Duodenal mucosa (tissue), 2 donors: Measurements from ENCODE around the gene RNPS1.

Experiments used
- H3K27ac ChIP-seq: one replicate; pipeline ENCODE4 v1.7.0; 2013; ENCODE audit warnings: low read depth, low read length
- H3K27me3 ChIP-seq, 2 donors: one replicate each; pipeline ENCODE4 v1.7.0; 2013; ENCODE audit warnings: low read length in 2 of 2, control low read depth in 1 of 2; ENCODE audit not compliant: insufficient read depth in 2 of 2, control insufficient read depth in 1 of 2
- H3K36me3 ChIP-seq, 2 donors: one replicate each; pipeline ENCODE4 v1.7.0; 2013; ENCODE audit warnings: low read length in 2 of 2, control low read depth in 1 of 2; ENCODE audit not compliant: insufficient read depth in 2 of 2, control insufficient read depth in 1 of 2
- H3K4me1 ChIP-seq, 2 donors: one replicate each; pipeline ENCODE4 v1.7.0; 2013; ENCODE audit warnings: low read length in 2 of 2, control low read depth in 1 of 2; ENCODE audit not compliant: insufficient read depth in 2 of 2, control insufficient read depth in 1 of 2
- H3K4me3 ChIP-seq, 2 donors: one replicate each; pipeline ENCODE4 v1.7.0; 2013; ENCODE audit warnings: low read length in 2 of 2, low read depth in 1 of 2
- H3K9ac ChIP-seq, 2 donors: one replicate each; pipeline ENCODE4 v1.7.0; 2013; ENCODE audit warnings: low read length in 2 of 2, low read depth in 1 of 2
- H3K9me3 ChIP-seq, 2 donors: one replicate each; pipeline ENCODE4 v1.7.0; 2013; ENCODE audit warnings: low read length in 2 of 2, control low read depth in 1 of 2; ENCODE audit not compliant: control insufficient read depth in 1 of 2

The RNPS1 gene

DNA sequence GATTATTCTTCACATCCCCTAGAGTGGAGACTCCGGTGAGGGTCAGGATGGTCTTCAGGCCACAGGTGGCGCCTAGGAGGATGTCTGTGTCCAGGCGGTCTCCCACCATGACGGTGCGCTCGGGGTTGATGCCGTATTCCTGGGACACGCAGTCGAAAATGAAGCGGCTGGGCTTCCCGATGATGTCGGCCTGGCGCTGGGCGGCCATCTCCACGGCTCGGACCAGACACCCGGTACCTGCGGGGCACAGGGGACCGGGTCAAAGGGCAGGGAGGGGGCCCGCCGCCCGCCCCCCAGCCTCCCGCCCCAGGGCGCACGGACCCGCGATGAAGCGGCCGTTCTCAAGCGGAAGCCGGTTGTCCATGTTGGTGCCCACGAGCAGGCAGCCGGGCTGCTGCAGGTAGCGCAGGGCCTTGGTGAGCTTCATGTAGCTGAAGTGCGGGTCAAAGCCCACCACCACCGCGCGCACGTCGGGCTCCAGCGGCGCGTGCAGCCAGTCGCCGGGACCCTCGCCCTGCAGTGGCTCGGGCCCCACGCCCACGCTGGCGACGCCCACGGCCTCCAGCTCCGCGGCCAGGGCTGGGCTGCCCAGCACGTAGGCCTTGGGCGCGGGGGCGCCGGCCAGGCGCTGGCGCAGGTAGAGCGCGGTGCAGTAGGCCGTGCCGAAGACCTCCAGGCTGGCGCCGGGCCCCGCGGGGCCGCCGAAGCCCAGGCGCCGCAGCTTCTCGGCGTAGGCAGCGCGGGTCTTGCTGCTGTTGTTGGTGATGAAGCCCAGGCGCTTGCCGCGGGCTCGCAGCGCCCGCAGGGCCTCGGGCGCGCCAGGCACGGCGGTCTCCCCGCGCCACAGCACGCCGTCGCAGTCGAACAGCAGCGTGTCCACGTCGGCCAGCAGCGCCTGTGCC lies 53.9 kb downstream of the RNPS1 start:
- H3K4me1 ChIP-seq: peaks cover 21% of the 10 kb centered on the region in 2 donors
- peak overlapping the region; percentile 62 for H3K27ac ChIP-seq
- no peaks in the 10 kb centered on the region for H3K9me3 ChIP-seq
- H3K9ac ChIP-seq: peak overlapping the region; percentile 66 to 81
- H3K4me3 ChIP-seq: peak overlapping the region; percentile 68 to 86
- peaks cover under 1 to 17% of the 10 kb centered on the region in 2 donors for H3K36me3 ChIP-seq
- no peaks in the 10 kb centered on the region for H3K27me3 ChIP-seq

DNA sequence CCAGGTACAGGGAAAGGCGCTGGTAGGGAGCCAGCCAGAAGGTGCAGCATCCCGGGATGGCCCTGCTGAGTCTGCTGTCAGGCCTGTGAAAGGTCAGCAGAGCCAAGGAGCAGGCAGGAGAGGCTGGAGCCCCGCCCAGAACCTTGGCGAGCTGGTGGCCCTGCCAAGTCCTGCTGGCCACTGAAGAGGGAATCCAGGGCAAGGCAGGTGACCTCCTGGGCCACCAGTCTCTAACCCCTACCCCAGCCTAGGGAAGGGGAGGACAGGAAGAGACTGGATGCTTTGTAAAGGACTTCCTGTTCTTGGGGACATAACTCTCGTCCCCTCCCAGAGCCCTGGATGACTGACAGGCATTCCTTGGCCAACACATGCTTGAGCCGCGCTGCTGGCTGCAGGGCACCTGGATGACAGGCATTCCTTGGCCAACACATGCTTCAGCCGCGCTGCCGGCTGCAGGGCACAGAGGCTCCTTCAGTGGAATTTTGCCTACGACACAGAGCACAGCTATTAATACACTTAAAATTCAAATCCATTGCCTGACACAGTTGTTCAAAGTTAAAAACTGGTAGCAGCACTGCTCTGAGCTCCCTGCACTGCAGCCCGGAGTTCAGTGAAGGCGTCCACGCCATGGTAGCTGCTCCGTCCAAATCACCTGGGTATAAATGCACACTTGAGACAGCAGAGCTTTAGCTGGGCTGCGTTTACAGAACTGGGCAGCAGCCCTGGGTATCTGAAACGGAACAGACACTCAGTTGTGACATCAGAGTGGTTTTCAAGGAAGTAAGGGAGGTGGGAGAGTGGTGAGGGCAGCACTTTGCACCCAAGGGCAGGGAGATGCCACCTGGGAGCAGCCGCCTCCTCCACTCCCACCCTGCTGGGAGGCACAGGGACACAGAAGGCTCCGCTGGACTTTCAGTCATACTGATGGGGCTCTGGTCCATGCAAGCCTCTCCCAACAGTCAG lies 55.3 kb downstream of the RNPS1 start:
- H3K9ac ChIP-seq: peak overlapping the region; percentile 43 to 66
- peak overlapping the region; percentile 65 to 86 for H3K4me3 ChIP-seq

DNA sequence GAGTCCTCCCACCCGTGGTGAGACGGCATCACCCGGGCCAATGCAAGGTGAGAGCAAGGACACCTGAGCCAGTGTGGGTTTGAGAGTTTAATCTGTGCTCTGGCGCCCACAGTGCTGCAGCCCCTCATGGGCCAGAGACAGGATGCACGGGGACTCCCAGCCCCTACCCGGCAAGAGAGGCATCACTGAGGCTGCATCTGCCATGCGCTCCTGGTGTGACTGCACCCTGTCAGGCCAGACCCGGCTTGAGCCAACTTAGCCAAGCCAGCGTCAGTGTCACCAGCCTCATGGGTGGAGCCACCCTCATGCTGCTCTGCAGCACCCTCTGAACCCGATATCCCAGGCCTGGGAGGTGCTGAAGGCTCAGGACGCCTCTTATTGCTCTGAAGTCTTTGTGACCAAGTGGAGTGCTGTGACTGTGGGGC lies 56.0 kb downstream of the RNPS1 start:
- Histone ChIP-seq H3K9ac (peak overlapping the region in 1 of 2 donors; percentile 66), H3K27ac (no peak overlapping the region), H3K36me3 (peaks cover 16 to 36% of the 10 kb centered on the region in 2 donors), H3K27me3 (no peaks in the 10 kb centered on the region), H3K4me3 (no peak overlapping the region), H3K9me3 (no peaks in the 10 kb centered on the region), H3K4me1 (peaks cover 21 to 25% of the 10 kb centered on the region in 2 donors)

More for the DNA sequence above, 55.3 kb downstream of the RNPS1 start:
- no peaks in the 10 kb centered on the region for H3K27me3 ChIP-seq
- no peaks in the 10 kb centered on the region for H3K9me3 ChIP-seq
- H3K27ac ChIP-seq: no peak overlapping the region
- H3K36me3 ChIP-seq: peaks cover 14 to 30% of the 10 kb centered on the region in 2 donors
- peaks cover 21% of the 10 kb centered on the region in 2 donors for H3K4me1 ChIP-seq

DNA sequence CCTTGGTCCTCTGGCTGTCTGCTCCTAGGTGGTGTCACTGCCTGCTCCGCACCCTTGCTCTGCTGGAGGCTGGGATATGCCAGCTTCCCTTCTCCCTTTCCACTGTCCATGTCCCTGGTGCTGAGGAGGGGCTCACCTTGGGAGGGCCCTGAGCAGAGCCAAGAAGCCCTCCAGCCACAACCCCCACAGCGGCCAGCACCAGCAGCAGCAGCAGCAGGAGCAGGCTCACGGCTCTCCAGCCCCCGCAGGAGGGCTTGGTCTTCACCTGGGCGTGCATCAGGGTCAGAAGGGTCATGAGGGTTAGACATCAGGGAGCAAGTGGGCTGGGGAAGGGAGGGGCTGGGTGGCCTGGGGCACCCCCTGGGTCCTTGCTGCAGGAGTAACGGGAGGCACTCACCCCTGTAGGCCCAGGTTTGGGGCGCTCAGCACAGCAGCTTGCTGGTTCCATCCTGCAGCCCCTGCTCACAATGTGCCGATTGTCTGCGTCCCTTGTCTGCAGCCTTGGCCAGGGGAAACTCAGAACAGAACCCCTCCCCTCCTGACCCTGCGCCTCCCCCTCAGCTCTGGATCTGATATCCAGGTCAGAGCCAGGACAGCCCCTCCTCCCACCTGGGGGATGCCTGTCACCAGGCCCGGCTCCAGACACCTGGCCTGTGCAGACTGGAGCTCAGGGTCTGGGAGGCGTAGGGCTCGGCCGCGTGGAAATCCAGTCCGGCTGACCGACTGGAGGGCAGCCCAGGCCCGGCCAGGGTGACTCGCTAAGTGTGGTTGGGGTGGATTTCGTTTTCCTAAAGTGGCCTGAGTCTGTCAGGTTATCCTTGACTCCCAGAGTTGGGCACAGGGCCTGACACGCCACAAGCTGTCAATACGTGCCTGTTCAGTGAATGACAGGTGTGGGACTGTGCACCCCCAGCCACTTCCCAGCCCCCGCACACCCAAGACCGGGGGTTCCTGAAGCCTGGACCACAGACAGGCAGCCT lies 57.2 kb downstream of the RNPS1 start, which contains the start of gene BRICD5:
Gene BRICD5 (minus strand): TSS at position 478 of the 980 bp plus-strand sequence. CDS start 30 bp downstream, at position 448.
- H3K9me3 ChIP-seq: no peaks in the 10 kb centered on the region
- peaks cover 16 to 36% of the 10 kb centered on the region in 2 donors for H3K36me3 ChIP-seq
- no peaks in the 10 kb centered on the region for H3K27me3 ChIP-seq
- H3K9ac ChIP-seq: no peak within 1 kb of the TSS
- no peak within 1 kb of the TSS for H3K27ac ChIP-seq
- H3K4me3 ChIP-seq: no peak within 1 kb of the TSS
- H3K4me1 ChIP-seq: peaks cover 29 to 37% of the 10 kb centered on the region in 2 donors

DNA sequence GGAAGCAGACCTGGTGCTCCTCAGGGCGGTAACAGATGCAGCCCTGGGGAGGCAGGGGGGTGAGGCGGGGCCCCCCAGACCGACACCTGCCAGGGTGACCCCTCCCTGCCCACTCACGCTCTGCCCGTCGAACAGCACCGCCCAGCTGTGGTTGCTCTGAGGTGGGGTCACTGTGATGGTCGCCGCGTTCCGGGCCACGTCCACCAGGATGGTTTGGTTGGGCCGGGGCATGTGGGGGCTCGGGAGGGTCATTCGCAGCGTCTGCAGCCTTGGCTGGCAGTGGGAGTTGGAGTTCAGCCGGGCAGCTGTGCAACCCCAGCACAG lies 58.0 kb downstream of the RNPS1 start:
- H3K4me1 ChIP-seq: peaks cover 29 to 37% of the 10 kb centered on the region in 2 donors
- peaks cover 16 to 36% of the 10 kb centered on the region in 2 donors for H3K36me3 ChIP-seq
- no peaks in the 10 kb centered on the region for H3K9me3 ChIP-seq
- no peaks in the 10 kb centered on the region for H3K27me3 ChIP-seq
- no peak overlapping the region for H3K27ac ChIP-seq
- H3K4me3 ChIP-seq: no peak overlapping the region
- H3K9ac ChIP-seq: no peak overlapping the region

DNA sequence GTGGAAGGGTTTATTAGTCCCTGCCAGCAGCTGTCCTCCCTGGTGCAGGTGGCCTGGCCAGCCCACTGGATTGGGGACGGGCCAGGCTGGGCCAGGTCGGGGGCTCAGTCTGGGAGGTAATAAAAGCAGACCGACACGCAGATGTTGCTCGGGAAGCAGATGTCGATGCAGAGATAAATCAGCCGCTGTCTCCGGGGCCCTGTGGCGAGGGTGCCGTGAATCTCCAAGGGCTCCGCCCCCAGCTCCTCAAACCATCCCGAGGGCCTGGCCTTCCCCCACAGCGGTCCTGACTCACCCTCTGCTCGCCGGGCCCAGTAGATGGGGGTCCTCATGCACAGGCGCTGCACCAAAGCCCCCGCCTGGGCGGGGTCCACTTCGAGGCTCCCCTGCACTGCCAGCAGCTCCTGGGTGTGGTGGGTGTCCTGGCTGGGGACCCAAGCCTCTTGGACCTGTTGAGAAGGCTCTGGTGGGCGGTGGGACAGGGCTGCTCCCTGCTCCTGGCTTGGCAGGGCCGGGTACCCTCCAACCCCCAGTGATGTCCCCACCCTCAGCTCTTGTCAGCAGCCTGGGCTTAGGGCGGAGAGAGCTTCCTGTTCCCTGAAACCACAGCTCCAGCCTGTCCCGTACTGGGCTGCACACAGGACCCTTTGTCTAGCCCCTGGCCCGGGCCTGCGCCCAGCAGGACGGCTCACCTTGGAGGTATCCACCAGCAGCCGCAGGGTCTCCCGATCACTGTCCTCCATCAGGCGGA lies 58.5 kb downstream of the RNPS1 start:
- Histone ChIP-seq H3K4me3 (no peak overlapping the region), H3K4me1 (peaks cover 33 to 41% of the 10 kb centered on the region in 2 donors), H3K36me3 (peaks cover 16 to 36% of the 10 kb centered on the region in 2 donors), H3K9me3 (no peaks in the 10 kb centered on the region), H3K27me3 (no peaks in the 10 kb centered on the region), H3K9ac (no peak overlapping the region), H3K27ac (no peak overlapping the region)

- no peaks in the 10 kb centered on the region for H3K9me3 ChIP-seq
- H3K4me3 ChIP-seq: no peak overlapping the region
- no peak overlapping the region for H3K27ac ChIP-seq
- H3K36me3 ChIP-seq: peaks cover 16 to 36% of the 10 kb centered on the region in 2 donors
- H3K27me3 ChIP-seq: no peaks in the 10 kb centered on the region
- H3K9ac ChIP-seq: no peak overlapping the region
- H3K4me1 ChIP-seq: peaks cover 33 to 40% of the 10 kb centered on the region in 2 donors
Measured at GRCh38 chr16:2208772-2209171, 59.2 kb downstream of the RNPS1 start.

- H3K9me3 ChIP-seq: no peaks in the 10 kb centered on the region
- H3K4me1 ChIP-seq: peaks cover 28 to 36% of the 10 kb centered on the region in 2 donors
- H3K36me3 ChIP-seq: peaks cover 16 to 36% of the 10 kb centered on the region in 2 donors
- H3K27ac ChIP-seq: no peak overlapping the region
- H3K27me3 ChIP-seq: no peaks in the 10 kb centered on the region
- H3K9ac ChIP-seq: no peak overlapping the region
- H3K4me3 ChIP-seq: no peak overlapping the region
Measured at GRCh38 chr16:2208308-2208707, 59.6 kb downstream of the RNPS1 start.

DNA sequence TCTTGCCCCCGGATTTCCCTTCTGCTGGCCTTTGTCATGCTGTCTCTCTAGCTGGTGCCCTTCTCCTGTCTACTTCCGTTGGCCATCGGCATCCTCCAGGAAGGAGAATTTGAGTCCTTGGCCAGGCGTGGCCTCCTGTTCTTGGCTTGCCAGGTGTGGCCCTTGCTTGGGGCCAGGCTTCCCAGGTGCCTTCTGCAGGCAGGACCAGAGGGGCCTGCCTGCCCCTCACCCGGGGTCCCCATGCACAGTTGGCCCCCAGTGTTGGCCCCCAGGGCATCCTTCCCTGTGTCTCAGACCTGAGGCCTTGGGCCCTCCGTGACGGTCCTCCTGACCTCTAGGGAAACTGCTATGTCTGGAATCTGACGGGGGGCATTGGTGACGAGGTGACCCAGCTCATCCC lies 60.1 kb downstream of the RNPS1 start:
- Histone ChIP-seq H3K9ac (no peak overlapping the region), H3K27ac (no peak overlapping the region), H3K4me3 (no peak overlapping the region), H3K27me3 (no peaks in the 10 kb centered on the region), H3K9me3 (no peaks in the 10 kb centered on the region), H3K36me3 (peaks cover 16 to 36% of the 10 kb centered on the region in 2 donors), H3K4me1 (peaks cover 24 to 31% of the 10 kb centered on the region in 2 donors)
